ENCODE measurements around the gene RAB25. TPM values are rescaled to one million over a fixed set of nuclear protein-coding genes. Genes with fewer than 3 reads are reported as not detected.

Gene RAB25
- total RNA-seq, 1 experiment from 2014 or later, result 141 TPM

DNA sequence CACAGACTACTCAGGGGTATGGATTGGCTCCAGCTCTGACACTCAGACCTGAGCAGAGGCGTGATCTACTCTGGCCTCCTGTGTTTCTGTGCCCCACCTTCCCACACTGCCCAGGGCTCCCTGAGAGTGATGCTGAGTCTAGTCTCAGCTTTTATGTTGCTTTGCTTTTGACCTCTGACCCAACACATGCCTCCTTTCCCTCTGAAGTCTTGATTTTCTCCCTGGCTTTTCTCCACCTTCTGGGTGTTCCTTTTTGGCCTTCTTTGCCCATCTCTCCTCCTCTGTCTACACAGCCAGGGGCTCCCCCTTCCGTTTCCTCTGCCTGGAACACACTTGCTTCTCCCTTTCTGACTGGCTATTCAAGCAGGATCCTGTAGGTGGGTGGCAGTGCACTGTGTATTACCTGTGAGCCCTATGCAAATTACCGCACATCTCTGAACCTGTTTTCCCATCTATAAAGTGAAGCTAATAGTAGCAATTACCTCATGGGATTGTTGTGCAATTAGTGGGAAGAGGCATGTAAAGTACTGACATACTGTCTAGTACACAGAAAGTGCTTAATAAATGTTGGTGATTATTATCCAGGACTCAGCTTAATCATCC, 35.0 kb downstream of the RAB25 start:
- POLR2A ChIA-PET, result interaction anchor here (1.4 kb wide), 1 partner anchor 34 kb away, joined by 4 read pairs; no protein-coding TSS in a partner anchor
- no peak for TF ChIP-seq CTCF (IDR thresholded peaks at IDR 0.05; ENCODE audit: insufficient read depth in 1 of 2, low read depth in 1 of 2, low read length in 1 of 2, severe bottlenecking in 1 of 2, unreplicated experiment in 1 of 2)
- no peak for DNase-seq
- Histone ChIP-seq H3K27me3 (replicated peaks; ENCODE audit: control insufficient read depth, insufficient read depth, low read length) (no peaks in the 10 kb centered on the region), H3K4me3 (ENCODE audit: low read depth, low read length) (no peak overlapping the region), H3K4me1 (peaks cover 27% of the 10 kb centered on the region), H3K36me3 (ENCODE audit: control insufficient read depth, insufficient read depth, low read length) (no peaks in the 10 kb centered on the region; the same call in 1 of the 2 replicates), H3K9me3 (no peaks in the 10 kb centered on the region)
- H3K9me3 Mint-ChIP-seq (ENCODE audit: unreplicated experiment), result no peaks in the 10 kb centered on the region
- CTCF ChIA-PET, result interaction anchor here (0.7 to 10.1 kb wide), 8 partner anchors 19 to 130 kb away, joined by 3 to 115 read pairs (median 4); partner anchors contain the start of gene LMNA
- intact Hi-C loops (cut with micrococcal nuclease; ENCODE audit: unreplicated experiment), result loop anchor here (1.0 to 2.0 kb wide), 2 partner anchors 34 to 129 kb away; no protein-coding TSS in a partner anchor
- peaks cover 28% of the 10 kb centered on the region for H3K4me1 Mint-ChIP-seq (ENCODE audit: low read depth, unreplicated experiment)
- H3K27ac Mint-ChIP-seq (ENCODE audit: unreplicated experiment), result peak overlapping the region; percentile 96
- no TSS peak for BruUV-seq (replicated peaks)
- H3K27me3 Mint-ChIP-seq (ENCODE audit: insufficient read depth, unreplicated experiment), result no peaks in the 10 kb centered on the region
- H3K36me3 Mint-ChIP-seq (ENCODE audit: insufficient read depth, unreplicated experiment), result peaks cover 8% of the 10 kb centered on the region
- H3K4me3 Mint-ChIP-seq (ENCODE audit: unreplicated experiment), result no peak overlapping the region

DNA sequence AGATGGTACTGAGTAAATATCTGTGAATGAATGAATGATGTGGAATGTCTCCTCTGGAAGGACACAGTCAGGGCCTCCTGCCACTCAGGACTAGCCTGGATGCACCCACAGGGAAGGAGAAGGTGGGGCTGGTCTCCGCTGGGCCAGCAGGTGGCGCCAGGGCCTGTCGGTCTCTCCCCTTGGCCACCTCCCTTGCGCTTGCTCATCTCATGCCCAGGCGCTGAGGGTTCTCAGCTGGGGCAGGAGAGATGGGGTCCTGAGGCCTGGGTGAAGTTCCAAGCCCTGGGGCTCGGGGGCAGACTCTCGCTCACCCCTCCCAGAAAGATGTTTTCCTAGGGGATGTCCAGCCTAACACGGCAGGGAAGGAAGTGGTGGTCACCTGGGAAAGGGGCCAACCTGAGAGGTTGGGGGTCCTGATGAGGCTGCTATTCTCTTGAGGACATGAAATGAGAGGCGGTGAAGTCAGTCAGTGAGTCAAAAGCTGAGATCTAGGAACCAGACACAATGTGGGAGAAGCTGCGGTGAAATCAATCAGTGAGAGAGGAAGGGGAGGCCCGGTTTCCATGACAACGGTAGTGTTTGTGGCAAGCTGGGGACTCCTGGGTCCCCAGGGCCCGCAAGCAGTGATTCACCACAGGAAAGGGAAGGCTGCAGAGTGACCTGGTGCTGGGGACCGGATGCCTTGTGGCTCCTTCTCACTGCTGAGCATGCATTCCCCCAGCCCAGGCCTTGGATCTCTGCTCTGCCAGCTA, 35.9 kb downstream of the RAB25 start:
- peak overlapping the region; percentile 96 for H3K27ac Mint-ChIP-seq (ENCODE audit: unreplicated experiment)
- H3K4me3 Mint-ChIP-seq (ENCODE audit: unreplicated experiment), result no peak overlapping the region
- H3K4me1 ChIP-seq, result peaks cover 27% of the 10 kb centered on the region
- peak; percentile 91 to 96 for TF ChIP-seq CTCF (IDR thresholded peaks at IDR 0.05; ENCODE audit: insufficient read depth in 1 of 2, low read depth in 1 of 2, low read length in 1 of 2, severe bottlenecking in 1 of 2, unreplicated experiment in 1 of 2)
- H3K4me3 ChIP-seq (ENCODE audit: low read depth, low read length), result no peak overlapping the region
- no peaks in the 10 kb centered on the region for H3K9me3 ChIP-seq
- H3K27me3 ChIP-seq (replicated peaks; ENCODE audit: control insufficient read depth, insufficient read depth, low read length), result no peaks in the 10 kb centered on the region
- BruUV-seq (replicated peaks), result no TSS peak
- no peaks in the 10 kb centered on the region; the same call in 1 of the 2 replicates for H3K36me3 ChIP-seq (ENCODE audit: control insufficient read depth, insufficient read depth, low read length)
- POLR2A ChIA-PET, result interaction anchor here (1.4 kb wide), 1 partner anchor 33 kb away, joined by 4 read pairs; no protein-coding TSS in a partner anchor
- H3K9me3 Mint-ChIP-seq (ENCODE audit: unreplicated experiment), result no peaks in the 10 kb centered on the region
- DNase-seq, result peak; percentile 90 to 92
- H3K36me3 Mint-ChIP-seq (ENCODE audit: insufficient read depth, unreplicated experiment), result peaks cover 7% of the 10 kb centered on the region
- H3K4me1 Mint-ChIP-seq (ENCODE audit: low read depth, unreplicated experiment), result peaks cover 35% of the 10 kb centered on the region
- H3K27me3 Mint-ChIP-seq (ENCODE audit: insufficient read depth, unreplicated experiment), result no peaks in the 10 kb centered on the region
- intact Hi-C loops (cut with micrococcal nuclease; ENCODE audit: unreplicated experiment), result loop anchor here (1.0 to 2.0 kb wide), 2 partner anchors 33 to 128 kb away; no protein-coding TSS in a partner anchor
- CTCF ChIA-PET, result interaction anchor here (0.6 to 10.1 kb wide), 9 partner anchors 14 to 137 kb away, joined by 3 to 115 read pairs (median 4); partner anchors contain the start of genes LMNA and MEX3A

DNA sequence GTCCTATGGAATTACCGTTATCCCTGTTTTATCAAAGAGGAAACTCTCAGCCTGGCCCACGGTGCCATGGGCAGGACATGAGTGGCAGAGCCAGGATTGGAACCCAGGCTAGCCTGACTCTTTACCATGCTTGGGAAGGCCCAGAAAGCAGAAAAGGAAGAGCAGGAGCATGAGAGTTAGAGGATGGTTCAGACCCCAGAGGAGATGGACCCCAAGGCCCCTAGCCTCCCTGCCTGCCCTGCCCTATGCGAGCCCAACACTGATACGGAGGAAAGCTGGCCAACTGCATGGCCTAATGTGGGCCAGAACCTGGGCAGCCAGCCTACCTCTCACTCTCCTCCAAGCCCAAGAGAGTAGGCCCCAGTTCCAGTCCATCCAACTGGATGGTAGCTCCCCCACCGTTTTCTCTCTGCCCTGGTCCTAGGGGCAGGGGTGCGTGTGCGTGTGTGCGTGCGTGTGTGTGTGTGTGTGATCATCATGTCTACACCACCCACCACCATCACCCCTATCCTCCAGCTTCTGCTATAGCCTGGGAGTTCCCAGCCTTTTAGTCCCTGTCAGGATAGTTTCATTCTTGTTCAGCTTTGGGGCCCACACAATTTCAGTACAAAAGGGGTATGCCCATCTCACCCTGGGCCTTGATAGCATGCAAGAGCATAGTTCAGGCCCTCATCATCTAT, 36.7 kb downstream of the RAB25 start:
- ChIA-PET CTCF (interaction anchor here (1.4 to 10.1 kb wide), 3 partner anchors 20 to 33 kb away, joined by 3 to 115 read pairs (median 31); no protein-coding TSS in a partner anchor), POLR2A (no interaction called here)
- Mint-ChIP-seq H3K9me3 (ENCODE audit: unreplicated experiment) (no peaks in the 10 kb centered on the region), H3K36me3 (ENCODE audit: insufficient read depth, unreplicated experiment) (peaks cover 7% of the 10 kb centered on the region), H3K27me3 (ENCODE audit: insufficient read depth, unreplicated experiment) (no peaks in the 10 kb centered on the region), H3K4me1 (ENCODE audit: low read depth, unreplicated experiment) (peaks cover 38% of the 10 kb centered on the region), H3K4me3 (ENCODE audit: unreplicated experiment) (no peak overlapping the region), H3K27ac (ENCODE audit: unreplicated experiment) (peak overlapping the region; percentile 96)
- no peak for TF ChIP-seq CTCF (IDR thresholded peaks at IDR 0.05; ENCODE audit: insufficient read depth in 1 of 2, low read depth in 1 of 2, low read length in 1 of 2, severe bottlenecking in 1 of 2, unreplicated experiment in 1 of 2)
- Histone ChIP-seq H3K36me3 (ENCODE audit: control insufficient read depth, insufficient read depth, low read length) (no peaks in the 10 kb centered on the region; the same call in 1 of the 2 replicates), H3K4me3 (ENCODE audit: low read depth, low read length) (no peak overlapping the region), H3K27me3 (replicated peaks; ENCODE audit: control insufficient read depth, insufficient read depth, low read length) (no peaks in the 10 kb centered on the region), H3K4me1 (peaks cover 27% of the 10 kb centered on the region), H3K9me3 (no peaks in the 10 kb centered on the region)
- no peak for DNase-seq
- BruUV-seq (replicated peaks), result no TSS peak
- intact Hi-C loops (cut with micrococcal nuclease; ENCODE audit: unreplicated experiment), result loop anchor here (2.0 kb wide), 1 partner anchor 127 kb away; no protein-coding TSS in a partner anchor

Data from Caco-2 (cell line).